Activated T-helper 17 cell treated with anti-CD3 and anti-CD28 coated beads, Interleukin-2, amount 50 U/mL, for 72 hours (primary cell): Measurements from ENCODE around the gene LCE2A. TPM values are rescaled to one million over a fixed set of nuclear protein-coding genes. Genes with fewer than 3 reads are reported as not detected.
"Not testable (repeated sequence)": the region's sequence is repeated elsewhere in the genome, so short reads cannot be mapped to it uniquely, and the experiment has no call there.

ENCODE experiments used
- ATAC-seq: fragments of 150-1000 bp; cut with Tn5 transposase; replicated peaks from 2 replicates; pipeline ENCODE4 v1.10.0; 2021; ENCODE audit warnings: mild to moderate bottlenecking, moderate library complexity
- H3K27ac Mint-ChIP-seq: one replicate; pipeline ENCODE4 v1.8.0; 2022; ENCODE audit warnings: mixed read lengths
- H3K27me3 Mint-ChIP-seq: one replicate; pipeline ENCODE4 v1.8.0; 2022; ENCODE audit warnings: mixed read lengths
- H3K36me3 Mint-ChIP-seq: one replicate; pipeline ENCODE4 v1.8.0; 2022; ENCODE audit warnings: low read depth, mild to moderate bottlenecking, mixed read lengths
- H3K4me1 Mint-ChIP-seq: one replicate; pipeline ENCODE4 v1.8.0; 2022; ENCODE audit warnings: mixed read lengths
- H3K4me3 Mint-ChIP-seq: one replicate; pipeline ENCODE4 v1.8.0; 2022; ENCODE audit warnings: mild to moderate bottlenecking, mixed read lengths
- H3K9me3 Mint-ChIP-seq: one replicate; pipeline ENCODE4 v1.8.0; 2022; ENCODE audit warnings: mixed read lengths
- total RNA-seq, 2 donors: library from RNA; stranded (reverse); gene quantifications; one replicate each; pipeline ENCODE4 v1.2.3, GENCODE V29; 2022

LCE2A gene
- total RNA-seq = not detected

DNA sequence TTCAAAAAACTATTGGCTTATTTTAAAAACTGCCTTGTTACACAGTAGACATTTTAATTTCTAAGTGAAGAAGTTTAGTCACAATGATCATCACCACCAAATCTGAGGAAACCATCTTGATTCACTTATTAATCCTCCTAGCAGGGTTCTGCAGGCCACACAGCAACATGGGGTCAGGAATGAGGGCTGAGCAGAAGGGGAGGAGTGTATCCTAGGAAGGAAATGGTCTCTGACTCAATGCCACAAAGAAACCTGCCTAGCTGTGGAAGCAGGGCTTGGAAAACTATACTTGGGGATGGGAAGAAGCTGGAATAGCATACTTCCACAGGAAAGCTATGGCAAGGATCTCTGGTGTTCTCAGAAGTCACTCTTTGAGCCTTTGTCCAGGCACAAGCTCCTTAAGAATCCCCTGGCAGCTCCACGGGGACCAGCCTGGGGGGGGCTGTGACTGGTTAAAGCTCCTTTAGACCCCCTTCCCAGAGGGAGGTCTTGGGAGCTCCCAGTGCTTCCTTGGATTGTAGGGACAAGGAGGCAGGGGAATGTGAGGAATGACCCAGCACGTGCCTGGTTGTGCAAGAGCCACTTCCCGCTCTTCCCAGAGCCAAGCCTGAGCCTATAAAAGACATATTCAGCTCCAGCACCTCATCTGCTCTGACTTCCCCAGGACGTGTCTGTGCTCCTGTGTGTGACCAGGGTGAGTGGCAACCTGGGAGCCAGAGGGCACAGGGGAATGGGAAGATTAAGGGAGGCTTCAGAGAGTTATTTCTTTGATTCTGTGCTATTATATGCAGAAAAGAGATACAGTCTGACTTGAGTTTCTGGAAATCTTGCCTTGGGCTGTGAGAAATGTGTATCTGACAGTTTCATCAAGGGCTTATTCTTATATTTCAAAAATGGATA, at the start of gene LCE2A:
Gene LCE2A, plus strand, starts transcription at position 645 of the 900 bp plus-strand sequence. CDS start 557 bp downstream, outside the sequence.
- H3K27ac Mint-ChIP-seq = no peak within 1 kb of the TSS
- no peaks in the 10 kb centered on the region for H3K9me3 Mint-ChIP-seq
- no peaks in the 10 kb centered on the region for H3K36me3 Mint-ChIP-seq
- H3K27me3 Mint-ChIP-seq = peaks cover 8% of the 10 kb centered on the region
- ATAC-seq = no peak
- H3K4me3 Mint-ChIP-seq = no peak within 1 kb of the TSS
- H3K4me1 Mint-ChIP-seq = no peaks in the 10 kb centered on the region

- peaks cover 4% of the 10 kb centered on the region for H3K4me1 Mint-ChIP-seq
- H3K9me3 Mint-ChIP-seq = no peaks in the 10 kb centered on the region
- ATAC-seq = peak; percentile 55
- peaks cover 9% of the 10 kb centered on the region for H3K27me3 Mint-ChIP-seq
- no peak overlapping the region for H3K4me3 Mint-ChIP-seq
- no peak overlapping the region for H3K27ac Mint-ChIP-seq
- no peaks in the 10 kb centered on the region for H3K36me3 Mint-ChIP-seq
Observed at GRCh38 chr1:152654110-152654509, 44.0 kb upstream of the LCE2A start.

- Mint-ChIP-seq H3K9me3 (no peaks in the 10 kb centered on the region), H3K36me3 (no peaks in the 10 kb centered on the region), H3K27me3 (peaks cover 12% of the 10 kb centered on the region), H3K4me3 (no peak overlapping the region), H3K4me1 (peaks cover 4% of the 10 kb centered on the region), H3K27ac (no peak overlapping the region)
- no peak for ATAC-seq
Observed at GRCh38 chr1:152656459-152656858, 41.7 kb upstream of the LCE2A start.

GRCh38 chr1:152657677-152658076, 40.5 kb upstream of the LCE2A start:
- H3K9me3 Mint-ChIP-seq = no peaks in the 10 kb centered on the region
- H3K36me3 Mint-ChIP-seq = no peaks in the 10 kb centered on the region
- H3K27ac Mint-ChIP-seq = no peak overlapping the region
- H3K27me3 Mint-ChIP-seq = peaks cover 10% of the 10 kb centered on the region
- peaks cover 4% of the 10 kb centered on the region for H3K4me1 Mint-ChIP-seq
- H3K4me3 Mint-ChIP-seq = no peak overlapping the region
- no peak for ATAC-seq

DNA sequence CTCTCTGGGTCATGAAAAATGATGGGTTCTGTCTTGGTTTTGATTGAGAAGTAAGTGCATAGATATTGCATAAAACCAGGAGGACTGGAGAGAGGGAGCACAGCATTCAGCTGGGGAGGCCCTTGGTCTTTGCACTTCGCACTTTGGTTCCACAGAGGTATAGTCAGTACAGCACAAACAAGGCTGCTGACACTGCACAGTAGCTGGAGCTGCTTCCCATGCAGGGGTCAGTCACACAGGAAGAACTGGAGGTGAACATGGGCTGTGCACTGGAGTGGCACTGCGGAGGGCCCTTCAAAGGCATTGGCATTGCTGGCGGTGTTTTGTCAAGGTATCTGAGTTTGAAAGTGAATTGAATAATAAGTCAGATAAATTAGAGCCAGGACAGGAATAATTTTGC, 39.5 kb upstream of the LCE2A start:
- peaks cover 10% of the 10 kb centered on the region for H3K27me3 Mint-ChIP-seq
- ATAC-seq = no peak
- no peak overlapping the region for H3K4me3 Mint-ChIP-seq
- H3K27ac Mint-ChIP-seq = no peak overlapping the region
- H3K4me1 Mint-ChIP-seq = peaks cover 4% of the 10 kb centered on the region
- no peaks in the 10 kb centered on the region for H3K36me3 Mint-ChIP-seq
- no peaks in the 10 kb centered on the region for H3K9me3 Mint-ChIP-seq

GRCh38 chr1:152663098-152663497, 35.0 kb upstream of the LCE2A start, which contains the start of gene LCE2D:
Gene LCE2D (plus strand): TSS chr1:152663380. CDS start chr1:152664106, 726 bp downstream.
- no peak within 1 kb of the TSS for H3K27ac Mint-ChIP-seq

GRCh38 chr1:152666171-152666570, 32.0 kb upstream of the LCE2A start:
- not testable (repeated sequence) for H3K9me3 Mint-ChIP-seq, H3K4me3 Mint-ChIP-seq, H3K27ac Mint-ChIP-seq, H3K4me1 Mint-ChIP-seq, ATAC-seq, H3K36me3 Mint-ChIP-seq
- H3K27me3 Mint-ChIP-seq = peaks cover 26% of the 10 kb centered on the region

More at GRCh38 chr1:152663098-152663497, 35.0 kb upstream of the LCE2A start, which contains the start of gene LCE2D:
- H3K4me3 Mint-ChIP-seq = no peak within 1 kb of the TSS
- H3K27me3 Mint-ChIP-seq = peaks cover 21% of the 10 kb centered on the region
- no peaks in the 10 kb centered on the region for H3K36me3 Mint-ChIP-seq
- no peak for ATAC-seq
- H3K9me3 Mint-ChIP-seq = no peaks in the 10 kb centered on the region
- no peaks in the 10 kb centered on the region for H3K4me1 Mint-ChIP-seq

- H3K4me3 Mint-ChIP-seq = no peak overlapping the region
- H3K4me1 Mint-ChIP-seq = no peaks in the 10 kb centered on the region
- no peak overlapping the region for H3K27ac Mint-ChIP-seq
- H3K9me3 Mint-ChIP-seq = no peaks in the 10 kb centered on the region
- H3K27me3 Mint-ChIP-seq = peaks cover 30% of the 10 kb centered on the region
- H3K36me3 Mint-ChIP-seq = no peaks in the 10 kb centered on the region
- no peak for ATAC-seq
Observed at GRCh38 chr1:152667648-152668047, 30.5 kb upstream of the LCE2A start.

- Mint-ChIP-seq H3K4me1 (no peaks in the 10 kb centered on the region), H3K27ac (no peak overlapping the region)
Observed at GRCh38 chr1:152673016-152673415, 25.1 kb upstream of the LCE2A start.

GRCh38 chr1:152674983-152675382, 23.2 kb upstream of the LCE2A start, which contains the start of gene LCE2C:
Gene LCE2C (plus strand): TSS chr1:152675279. CDS start chr1:152676016, 737 bp downstream.
- H3K4me3 Mint-ChIP-seq, H3K9me3 Mint-ChIP-seq, ATAC-seq, H3K27ac Mint-ChIP-seq, H3K36me3 Mint-ChIP-seq, H3K4me1 Mint-ChIP-seq: not testable (repeated sequence)
- peaks cover 38% of the 10 kb centered on the region for H3K27me3 Mint-ChIP-seq

More at GRCh38 chr1:152673016-152673415, 25.1 kb upstream of the LCE2A start:
- ATAC-seq = no peak
- no peaks in the 10 kb centered on the region for H3K9me3 Mint-ChIP-seq
- H3K4me3 Mint-ChIP-seq = no peak overlapping the region
- peaks cover 33% of the 10 kb centered on the region for H3K27me3 Mint-ChIP-seq
- no peaks in the 10 kb centered on the region for H3K36me3 Mint-ChIP-seq

- Mint-ChIP-seq H3K27me3 (peaks cover 41% of the 10 kb centered on the region), H3K4me3 (no peak overlapping the region), H3K9me3 (no peaks in the 10 kb centered on the region), H3K27ac (no peak overlapping the region), H3K36me3 (no peaks in the 10 kb centered on the region), H3K4me1 (no peaks in the 10 kb centered on the region)
- ATAC-seq = no peak
Observed at GRCh38 chr1:152679459-152679858, 18.7 kb upstream of the LCE2A start.

DNA sequence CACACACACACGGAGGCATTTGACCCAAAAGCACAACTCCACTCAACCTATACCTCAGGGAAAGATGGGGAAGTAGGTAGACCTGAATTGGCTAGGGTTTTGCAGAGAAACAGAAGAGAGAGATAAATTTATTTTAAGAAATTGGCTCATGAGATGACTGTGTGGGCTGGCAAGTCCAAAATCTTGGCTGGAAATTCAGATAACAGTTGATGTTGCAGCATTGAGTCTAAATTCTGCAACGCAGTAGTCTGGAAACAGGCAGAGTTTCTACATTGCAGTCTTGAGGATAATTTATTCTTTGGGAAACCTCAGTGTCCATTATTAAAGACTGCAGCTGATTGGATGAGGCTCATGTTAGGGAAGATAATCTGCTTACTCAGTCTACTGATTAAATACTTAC, 16.5 kb upstream of the LCE2A start:
- Mint-ChIP-seq H3K4me1 (no peaks in the 10 kb centered on the region), H3K27ac (no peak overlapping the region), H3K36me3 (no peaks in the 10 kb centered on the region), H3K9me3 (no peaks in the 10 kb centered on the region), H3K4me3 (no peak overlapping the region), H3K27me3 (peaks cover 38% of the 10 kb centered on the region)
- ATAC-seq = no peak

GRCh38 chr1:152683846-152684245, 14.3 kb upstream of the LCE2A start:
- no peak for ATAC-seq

GRCh38 chr1:152685823-152686222, 12.3 kb upstream of the LCE2A start, which contains the start of gene LCE2B:
Gene LCE2B (plus strand): TSS chr1:152686123. CDS start chr1:152686844, 721 bp downstream.
- H3K36me3 Mint-ChIP-seq, H3K9me3 Mint-ChIP-seq, H3K4me3 Mint-ChIP-seq, H3K4me1 Mint-ChIP-seq, H3K27ac Mint-ChIP-seq, ATAC-seq: not testable (repeated sequence)
- peaks cover 49% of the 10 kb centered on the region for H3K27me3 Mint-ChIP-seq

More at GRCh38 chr1:152683846-152684245, 14.3 kb upstream of the LCE2A start:
- Mint-ChIP-seq H3K4me3 (no peak overlapping the region), H3K27me3 (peaks cover 39% of the 10 kb centered on the region), H3K4me1 (no peaks in the 10 kb centered on the region), H3K36me3 (no peaks in the 10 kb centered on the region), H3K9me3 (no peaks in the 10 kb centered on the region), H3K27ac (no peak overlapping the region)

DNA sequence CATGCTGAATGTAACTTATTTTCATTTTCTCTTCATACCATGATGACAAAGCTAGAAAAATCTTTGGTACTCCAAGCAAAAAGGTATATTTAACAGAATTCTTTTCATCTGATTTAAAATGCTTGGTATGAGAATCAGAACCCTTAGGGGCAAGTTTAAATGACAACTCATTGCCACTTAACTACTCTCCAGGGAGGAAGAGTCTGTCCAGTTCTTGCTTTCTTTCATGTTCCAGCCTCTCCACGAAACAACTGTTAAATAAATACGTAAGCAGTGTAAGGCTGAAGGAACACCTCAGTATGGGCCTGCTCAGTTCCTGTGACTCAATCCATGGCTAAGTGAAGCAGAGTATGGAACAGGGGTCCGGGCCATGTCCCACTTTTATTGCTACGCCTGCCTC, 1.6 kb downstream of the LCE2A start:
- ATAC-seq = no peak
- H3K9me3 Mint-ChIP-seq = no peaks in the 10 kb centered on the region
- no peak overlapping the region for H3K27ac Mint-ChIP-seq
- H3K4me3 Mint-ChIP-seq = no peak overlapping the region
- H3K4me1 Mint-ChIP-seq = no peaks in the 10 kb centered on the region
- no peaks in the 10 kb centered on the region for H3K36me3 Mint-ChIP-seq
- H3K27me3 Mint-ChIP-seq = peaks cover 4% of the 10 kb centered on the region
